ENCODE results near the gene ATOSA.

The ATOSA gene

DNA sequence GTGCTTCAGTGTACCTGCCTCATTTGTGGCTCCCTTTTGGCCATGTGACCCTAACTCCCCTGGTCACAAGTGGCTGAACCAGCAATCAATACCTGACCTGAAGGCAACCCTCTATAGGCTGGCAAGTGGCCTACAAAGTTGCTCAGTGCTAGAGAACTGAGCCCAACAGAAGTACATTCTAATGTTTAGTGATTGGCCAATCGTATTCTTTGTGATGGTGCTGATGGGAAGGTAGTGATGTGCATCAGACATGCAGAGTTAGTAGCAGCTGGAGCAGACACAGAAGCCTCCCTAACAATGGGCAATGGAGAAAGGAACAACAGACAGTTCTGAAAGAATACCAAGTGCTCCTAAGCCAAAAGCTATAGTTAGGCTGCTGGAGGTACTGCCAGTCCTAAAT is 10.4 kb upstream of the ATOSA start:
- no peak overlapping the region for H3K4me3 ChIP-seq (ENCODE audit: low read depth, low read length)

DNA sequence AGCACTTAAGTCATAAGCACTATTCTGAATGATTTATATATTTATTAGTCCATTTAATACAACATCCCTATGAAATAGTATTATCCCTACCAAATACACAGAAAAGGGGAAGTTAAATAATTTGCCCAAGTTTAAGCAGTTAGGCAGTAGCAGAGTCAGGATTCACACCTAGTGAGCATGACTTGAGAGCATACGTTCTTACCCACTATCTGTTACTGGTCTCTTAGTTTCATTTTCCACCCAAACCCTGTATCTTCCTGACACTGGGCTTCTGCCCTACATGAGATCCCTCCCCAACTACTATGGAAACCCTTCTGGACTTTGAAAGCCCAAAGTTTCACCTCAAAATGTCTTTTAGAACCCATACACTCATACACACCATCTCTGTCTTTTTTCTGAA is 4.4 kb upstream of the ATOSA start:
- H3K4me3 ChIP-seq (ENCODE audit: low read depth, low read length): no peak overlapping the region

DNA sequence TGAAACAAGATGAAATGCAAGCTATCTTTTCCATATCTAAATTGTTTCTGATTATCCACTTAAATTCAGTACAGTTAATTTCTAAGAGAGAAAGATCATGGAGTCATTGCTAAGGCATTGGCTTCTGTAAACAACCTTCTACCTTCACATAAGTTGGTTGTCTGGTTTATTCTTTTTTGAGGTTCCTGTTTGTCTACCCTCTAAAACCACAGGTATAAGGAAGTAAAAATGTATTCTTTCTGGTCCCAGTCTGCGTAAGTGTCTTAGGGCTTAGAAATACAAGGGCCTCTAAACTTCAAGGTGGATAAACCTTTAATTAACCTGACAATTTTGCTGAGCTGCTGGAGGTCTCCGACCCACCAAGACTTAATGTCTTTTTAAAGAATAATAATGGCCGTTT is 3.6 kb upstream of the ATOSA start:
- no peak overlapping the region for H3K4me3 ChIP-seq (ENCODE audit: low read depth, low read length)

DNA sequence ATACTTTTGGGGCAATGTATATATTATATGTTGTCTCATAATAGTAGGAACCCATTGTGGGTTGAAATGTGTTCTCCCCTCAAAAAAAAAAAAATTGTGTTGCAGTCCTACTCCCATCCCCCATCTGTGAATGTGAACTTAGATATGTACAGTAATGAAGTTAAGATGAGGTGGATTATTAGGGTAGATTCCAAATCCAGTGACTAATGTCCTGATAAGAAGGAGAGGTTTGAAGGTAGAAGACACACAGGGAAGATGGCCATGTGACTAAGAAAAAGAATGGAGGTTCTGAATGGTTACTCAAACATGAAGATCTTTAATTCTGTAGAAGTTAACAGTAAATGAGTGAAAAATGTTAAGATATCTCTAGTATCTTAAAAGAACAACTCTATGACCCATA is 3.0 kb upstream of the ATOSA start:
- no peak overlapping the region for H3K4me3 ChIP-seq (ENCODE audit: low read depth, low read length)

DNA sequence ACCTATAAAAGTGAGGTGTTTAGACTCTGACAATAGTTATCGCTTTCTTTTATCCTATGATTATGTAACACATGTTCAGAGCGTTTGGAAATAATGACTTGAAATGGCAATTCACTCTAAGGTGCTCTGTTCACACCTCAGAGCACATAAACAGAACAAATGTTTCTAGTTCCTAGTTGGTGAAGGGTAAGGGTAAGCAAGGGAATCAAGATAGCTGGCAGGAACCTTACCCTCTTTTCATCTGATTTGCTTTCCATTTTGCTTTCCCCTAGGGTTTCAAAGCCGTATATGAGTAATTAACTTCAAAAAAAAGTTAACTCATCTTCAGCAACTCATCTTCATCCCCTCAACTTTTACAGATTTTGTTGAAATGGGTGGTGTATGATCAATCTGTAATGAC is 2.3 kb upstream of the ATOSA start:
- H3K4me3 ChIP-seq (ENCODE audit: low read depth, low read length): no peak overlapping the region

DNA sequence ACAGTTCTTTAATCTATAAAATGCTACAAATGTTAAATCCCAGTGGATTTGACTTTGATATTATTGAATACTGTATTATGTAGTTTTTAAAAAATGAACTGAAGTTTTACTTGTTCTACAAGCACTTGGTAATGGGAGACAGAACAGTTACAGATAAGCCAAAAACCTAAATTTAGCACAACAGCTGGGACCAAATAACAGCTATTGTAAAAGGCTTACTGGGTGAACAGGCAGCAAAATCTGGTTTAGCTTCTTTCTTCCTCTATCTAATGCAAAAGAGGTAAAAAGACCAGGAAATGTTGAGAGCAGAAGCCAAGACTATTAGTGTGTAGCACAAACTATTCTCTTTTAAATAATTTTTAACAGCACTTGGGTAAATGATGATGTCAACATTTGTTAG is 1.6 kb upstream of the ATOSA start:
- H3K4me3 ChIP-seq (ENCODE audit: low read depth, low read length): no peak overlapping the region

DNA sequence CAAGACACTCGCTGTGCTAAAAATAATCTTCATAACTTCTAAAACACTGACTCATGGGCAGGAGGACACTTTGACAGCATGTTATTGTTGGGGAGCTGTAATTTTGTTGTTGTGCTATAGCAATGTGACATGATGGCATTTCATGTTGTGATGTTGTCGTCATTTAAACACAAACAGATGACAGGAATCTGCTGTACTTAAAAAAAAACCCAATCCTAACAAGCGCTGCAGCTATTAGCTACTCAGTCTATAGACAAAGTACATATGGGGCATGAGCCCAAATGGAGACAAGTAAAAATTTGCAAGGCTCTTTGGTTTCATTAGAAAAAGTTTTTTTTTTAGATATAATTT is 828 bp upstream of the ATOSA start:
- peak overlapping the region; percentile 49 for H3K4me3 ChIP-seq (ENCODE audit: low read depth, low read length)

DNA sequence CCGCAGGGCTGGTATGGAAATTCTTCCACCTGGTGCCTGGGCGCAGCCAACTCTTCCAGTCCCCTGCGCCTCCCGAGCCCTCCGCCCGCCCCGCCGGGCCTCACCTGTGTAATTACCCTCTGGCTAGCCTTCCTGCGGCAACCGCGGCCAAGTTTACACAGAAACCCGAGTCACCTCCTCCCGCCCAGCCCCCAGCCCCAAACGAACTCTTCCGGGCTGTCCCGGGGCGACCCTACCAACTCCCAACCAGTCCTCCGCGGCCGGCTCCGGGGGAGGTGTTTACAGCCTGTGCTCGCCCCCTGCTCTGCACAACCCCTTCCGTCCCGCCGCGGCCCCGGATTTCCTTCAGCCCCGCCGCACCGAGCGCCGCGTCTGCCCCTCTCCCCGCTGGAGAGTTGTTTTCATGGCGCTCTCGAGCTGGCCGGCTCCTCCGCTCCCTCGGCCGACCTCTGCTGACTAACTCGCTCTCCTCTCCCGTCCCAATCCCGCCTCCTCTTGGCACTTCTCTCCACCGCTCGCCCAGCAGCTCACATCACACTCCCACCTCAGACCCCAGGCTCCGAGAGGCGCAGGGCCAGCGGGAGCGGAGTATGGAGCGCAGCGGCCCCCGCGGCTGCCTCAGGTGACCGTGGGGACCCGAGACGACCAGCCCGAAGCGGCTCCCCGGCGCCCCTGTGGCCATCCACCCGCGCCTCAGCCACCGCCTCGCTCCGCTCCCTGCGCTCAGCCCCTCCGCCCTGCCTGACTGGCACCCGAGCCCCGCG is 538 bp downstream of the ATOSA start:
- H3K4me3 ChIP-seq (ENCODE audit: low read depth, low read length): peak overlapping the region; percentile 84

DNA sequence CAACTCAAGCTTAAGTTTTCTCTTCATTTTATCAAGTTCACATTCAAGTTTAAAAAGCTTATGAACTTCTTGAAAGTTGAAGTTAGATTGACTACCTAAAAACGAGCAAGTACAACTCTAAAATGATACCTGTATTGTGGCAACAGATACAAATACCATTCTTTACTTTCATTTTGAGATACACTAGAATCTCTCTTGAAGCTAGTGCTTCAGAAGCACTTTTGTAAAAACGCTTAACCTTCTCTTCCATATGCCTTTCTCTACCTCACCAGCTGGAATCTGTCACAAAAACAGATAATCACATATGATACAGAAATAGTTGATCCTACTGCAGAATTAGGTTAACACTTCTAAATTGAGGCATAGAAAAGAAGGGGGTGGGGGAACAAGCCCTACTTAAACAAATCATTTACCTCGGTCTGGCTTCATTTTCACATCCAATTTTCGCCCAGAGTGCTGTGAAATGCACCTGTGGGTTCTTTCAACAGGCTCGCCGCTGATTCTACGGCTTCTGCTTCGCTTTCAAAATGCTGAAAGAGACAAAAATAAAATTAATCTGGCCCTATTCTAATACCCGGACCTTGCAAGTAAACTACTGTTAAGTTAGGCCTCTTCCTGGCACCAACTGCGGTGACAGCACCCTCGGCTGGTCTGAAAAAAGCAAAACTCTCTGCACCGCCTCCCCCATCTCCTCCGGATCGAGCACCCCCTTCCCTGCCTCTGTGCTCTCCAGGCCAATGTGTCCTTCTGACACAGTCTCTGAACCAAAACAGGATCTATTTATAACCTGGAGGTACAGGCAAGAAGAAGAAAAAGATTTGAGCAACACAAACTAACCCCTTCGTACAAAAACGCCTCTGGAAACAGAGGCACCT is 1.4 kb downstream of the ATOSA start:
- peak overlapping the region; percentile 84 for H3K4me3 ChIP-seq (ENCODE audit: low read depth, low read length)

DNA sequence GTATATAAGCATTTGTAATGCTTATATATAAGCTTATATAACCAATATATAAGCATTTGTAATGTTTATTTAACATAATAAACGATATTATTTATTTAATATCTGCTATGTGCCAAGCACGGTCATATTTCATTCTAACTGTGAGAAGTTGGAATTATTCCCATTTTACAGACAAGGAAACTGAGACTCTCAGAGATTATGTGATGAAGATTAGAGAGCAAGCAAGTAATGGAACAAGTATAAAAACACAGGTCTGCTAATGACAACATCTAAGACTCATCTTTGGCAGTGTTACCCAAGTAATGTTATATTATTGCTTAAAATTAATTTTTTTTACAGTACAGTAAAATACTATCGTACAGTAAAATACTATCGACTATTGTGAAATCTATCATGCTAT is 4.4 kb downstream of the ATOSA start:
- no peak overlapping the region for H3K4me3 ChIP-seq (ENCODE audit: low read depth, low read length)

DNA sequence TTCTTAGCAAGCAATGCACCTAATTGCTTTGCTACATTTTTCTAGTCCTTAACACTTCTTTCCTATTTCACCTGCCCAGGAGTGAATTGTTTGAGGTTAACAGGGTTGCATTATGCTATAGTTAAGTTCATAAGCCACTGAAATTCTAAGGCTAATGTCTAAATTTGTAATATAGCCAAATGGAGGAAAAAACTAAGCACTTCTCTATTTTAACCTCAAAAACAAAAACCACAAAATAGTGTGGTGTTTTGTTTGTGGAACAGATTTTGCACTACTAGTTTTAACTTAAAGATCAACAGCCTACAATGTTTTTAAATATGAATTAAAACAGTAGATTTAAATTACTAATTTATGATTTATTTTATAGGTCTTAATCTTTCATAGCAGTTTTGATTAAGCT is 5.5 kb downstream of the ATOSA start:
- H3K4me3 ChIP-seq (ENCODE audit: low read depth, low read length): no peak overlapping the region

DNA sequence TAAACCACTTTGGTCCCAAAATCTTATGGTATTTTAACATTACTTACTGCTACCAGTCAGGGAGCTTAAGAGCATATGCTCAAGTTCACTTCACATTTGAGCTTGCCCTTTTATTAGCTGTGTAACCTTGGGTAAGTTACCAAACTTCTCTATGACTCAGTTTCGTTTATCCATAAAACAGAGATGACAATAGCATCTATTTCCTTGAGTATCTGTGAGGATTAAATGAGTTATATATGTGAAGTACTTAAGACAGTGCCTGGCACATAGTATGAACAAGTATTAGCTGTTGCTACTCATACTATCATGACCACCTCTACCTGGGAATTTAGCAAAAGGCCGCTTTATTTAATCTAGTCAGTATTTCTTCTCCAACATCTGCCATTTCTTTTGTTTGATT is 5.9 kb downstream of the ATOSA start:
- H3K4me3 ChIP-seq (ENCODE audit: low read depth, low read length): no peak overlapping the region

DNA sequence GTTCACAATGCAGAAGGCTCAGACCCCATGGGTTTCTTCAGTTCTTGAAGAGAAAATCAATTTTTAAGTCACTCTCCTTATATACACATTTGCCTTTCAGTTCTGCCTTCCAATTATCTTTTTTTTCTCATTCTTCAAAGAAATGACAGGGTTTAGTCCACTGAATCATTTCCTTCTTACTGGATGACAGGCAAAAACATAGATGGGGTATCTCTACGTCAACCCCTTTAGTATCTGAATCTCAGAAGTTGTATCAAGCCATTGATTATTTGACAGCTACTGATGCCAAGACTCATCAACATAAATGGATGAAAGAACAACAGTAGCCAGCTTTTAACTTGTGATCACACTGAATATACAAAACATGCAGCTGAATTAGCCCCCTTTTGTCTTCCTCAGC is 6.5 kb downstream of the ATOSA start:
- H3K4me3 ChIP-seq (ENCODE audit: low read depth, low read length): no peak overlapping the region

DNA sequence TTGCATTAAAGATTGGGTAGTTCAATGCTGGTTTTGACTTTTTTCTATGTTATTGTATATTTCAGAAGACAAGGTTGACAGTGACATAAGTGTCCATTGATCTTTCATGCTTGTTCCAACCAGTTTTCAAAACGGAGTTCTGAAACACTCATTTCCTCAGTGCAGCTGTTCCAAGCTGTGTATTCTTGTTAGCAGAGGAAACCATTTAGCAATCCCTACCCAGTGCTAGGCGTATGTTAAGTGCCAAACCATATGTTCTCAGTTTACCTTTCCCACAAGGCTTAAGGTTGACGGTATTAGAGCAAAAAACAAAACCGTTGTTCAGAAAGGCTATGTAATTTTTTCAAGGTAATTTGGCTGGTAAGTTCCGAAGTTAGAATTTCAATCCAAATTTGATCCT is 9.1 kb downstream of the ATOSA start:
- no peak overlapping the region for H3K4me3 ChIP-seq (ENCODE audit: low read depth, low read length)

DNA sequence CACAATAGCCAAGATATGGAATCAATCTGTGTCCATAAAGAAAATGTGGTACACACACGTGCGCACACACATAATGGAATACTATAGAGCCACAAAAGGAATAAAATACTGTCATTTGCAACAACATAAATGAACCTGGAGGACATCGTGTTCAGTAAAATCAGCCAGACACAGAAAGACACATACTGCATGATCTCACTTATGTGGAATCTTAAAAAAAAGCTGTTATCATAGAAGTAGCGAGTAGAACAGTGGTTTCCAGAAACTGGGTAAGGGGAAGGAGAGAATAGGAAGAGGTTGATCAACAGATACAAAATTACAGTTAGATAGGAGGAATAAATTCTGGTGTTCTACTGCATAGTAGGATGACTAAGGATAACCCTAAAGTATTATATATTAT is 11.1 kb downstream of the ATOSA start:
- no peak overlapping the region for H3K4me3 ChIP-seq (ENCODE audit: low read depth, low read length)

DNA sequence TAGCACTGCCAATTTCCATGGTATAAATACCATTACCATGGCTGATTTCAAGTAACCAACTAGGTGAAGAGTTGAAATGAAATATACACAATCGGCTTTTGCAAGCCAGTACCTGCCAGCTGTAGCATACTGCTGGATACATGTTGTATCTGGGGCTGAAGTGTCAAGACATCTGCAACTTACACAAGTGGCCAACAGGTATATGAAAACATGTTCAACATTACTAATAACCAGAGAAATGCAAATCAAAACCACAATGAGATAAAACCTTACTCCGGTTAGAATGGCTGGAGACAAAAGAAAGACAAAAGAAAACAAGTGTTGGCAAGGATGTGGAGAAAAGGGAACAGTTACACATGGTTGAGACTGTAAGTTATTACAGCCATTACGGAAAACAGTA is 11.6 kb downstream of the ATOSA start:
- no peak overlapping the region for H3K4me3 ChIP-seq (ENCODE audit: low read depth, low read length)

DNA sequence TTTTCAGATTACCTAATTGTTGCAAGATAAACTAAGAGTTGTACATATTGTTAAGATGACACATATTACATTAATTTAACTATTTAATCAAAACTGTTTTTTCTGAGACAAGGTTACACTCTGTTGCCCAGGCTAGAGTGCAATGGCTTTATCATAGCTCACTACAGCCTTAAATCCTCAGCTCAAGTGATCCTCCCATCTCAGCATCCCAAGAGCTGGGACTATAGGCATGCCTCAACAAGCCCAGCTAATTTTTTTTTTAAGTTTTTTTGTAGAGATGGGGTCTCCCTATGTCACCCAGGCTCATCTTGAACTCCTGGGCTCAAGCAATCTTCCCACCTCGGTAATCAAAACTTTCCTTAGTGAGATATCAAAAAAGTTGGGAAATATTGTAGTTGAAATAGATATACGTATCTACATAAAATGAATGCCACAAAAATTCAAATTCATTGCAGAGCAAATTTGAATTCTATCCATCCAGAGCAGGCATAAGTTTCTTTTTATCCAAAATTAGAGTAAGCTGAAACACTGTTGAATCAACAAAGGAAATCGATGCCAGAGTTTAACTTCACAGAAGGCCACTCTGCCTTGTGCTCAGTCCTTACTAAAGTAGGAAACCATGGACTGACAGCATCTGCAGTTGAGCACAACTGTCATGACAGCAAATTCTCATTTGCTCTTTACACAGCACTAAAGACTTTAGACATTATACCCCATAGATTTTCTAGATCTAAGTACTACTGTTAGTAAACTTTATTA is 15.5 kb downstream of the ATOSA start:
- no peak overlapping the region for H3K4me3 ChIP-seq (ENCODE audit: low read depth, low read length)

DNA sequence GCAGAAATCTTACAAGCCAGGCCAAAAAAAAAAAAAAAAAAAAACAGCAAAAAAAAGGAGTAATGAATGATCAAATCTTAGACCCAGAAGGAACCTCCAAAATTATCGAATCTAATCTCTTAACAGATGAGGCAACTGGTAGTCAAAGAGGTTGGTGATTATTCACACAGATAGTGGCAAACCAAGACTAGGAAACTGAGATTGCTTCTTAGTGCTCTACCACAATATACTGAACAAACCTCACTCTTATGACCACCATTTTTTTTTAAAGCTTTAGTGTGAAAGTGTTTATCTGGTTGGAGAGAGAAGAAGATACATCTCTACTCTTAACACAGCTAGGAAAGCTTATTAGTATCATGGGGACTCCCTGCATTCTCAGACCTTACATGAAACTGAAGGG is 17.3 kb downstream of the ATOSA start:
- no peak overlapping the region for H3K4me3 ChIP-seq (ENCODE audit: low read depth, low read length)

DNA sequence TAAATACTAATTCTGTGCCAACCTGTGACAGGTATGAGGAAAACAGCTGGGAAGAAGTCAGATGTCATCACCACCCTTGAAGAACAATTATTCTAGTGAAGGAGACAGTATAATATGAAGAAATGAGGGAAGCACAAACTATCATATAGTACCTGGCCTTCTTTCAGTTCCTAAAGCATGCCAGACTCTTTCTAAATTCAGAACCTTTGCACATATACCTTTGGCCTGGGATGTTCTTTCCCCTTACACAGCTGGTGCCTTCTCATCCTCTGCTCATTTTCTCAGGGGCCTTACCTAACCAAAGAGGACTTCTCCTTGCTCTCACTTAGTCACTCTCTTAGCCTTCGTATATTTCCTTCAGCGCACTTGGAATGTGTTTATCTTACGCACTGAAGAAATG is 19.0 kb downstream of the ATOSA start:
- H3K4me3 ChIP-seq (ENCODE audit: low read depth, low read length): no peak overlapping the region

DNA sequence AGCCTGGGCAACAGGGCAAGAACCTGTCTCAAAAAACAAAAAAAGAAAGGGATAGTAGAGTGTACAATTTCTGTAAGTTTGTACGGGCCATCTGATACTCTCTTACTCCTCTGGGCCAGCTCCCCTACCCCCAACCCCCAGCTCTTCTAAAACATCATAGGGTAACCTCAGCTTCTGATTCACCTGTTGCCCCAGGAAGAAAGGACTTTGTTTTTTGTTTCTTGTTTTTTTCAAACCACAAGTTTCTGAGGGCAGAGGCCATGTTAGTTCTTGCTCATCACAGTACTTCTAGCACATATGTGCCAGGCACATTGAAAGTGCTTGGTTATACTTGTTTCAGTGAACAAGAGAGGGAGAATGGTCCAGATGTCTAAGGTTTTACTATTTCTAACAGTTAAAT is 20.2 kb downstream of the ATOSA start:
- H3K4me3 ChIP-seq (ENCODE audit: low read depth, low read length): no peak overlapping the region

DNA sequence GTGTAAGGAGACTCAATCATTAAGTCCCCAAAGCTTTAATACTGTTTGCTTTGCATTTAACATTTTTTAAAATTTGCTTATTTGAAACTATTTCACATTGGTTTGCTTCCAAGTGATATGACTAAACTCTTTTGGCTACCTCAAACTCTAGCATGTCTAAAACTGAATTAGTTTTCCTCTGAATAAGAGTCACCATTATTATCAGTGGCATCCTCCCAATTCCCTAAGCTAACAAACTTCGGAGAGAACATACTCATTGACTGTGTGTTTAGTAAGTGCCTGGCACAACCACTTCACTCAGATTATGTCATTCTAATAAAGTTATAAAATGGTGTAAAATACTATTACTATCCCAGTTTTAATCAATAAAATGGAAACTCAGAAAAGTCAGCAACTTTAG is 21.9 kb downstream of the ATOSA start:
- no peak overlapping the region for H3K4me3 ChIP-seq (ENCODE audit: low read depth, low read length)

DNA sequence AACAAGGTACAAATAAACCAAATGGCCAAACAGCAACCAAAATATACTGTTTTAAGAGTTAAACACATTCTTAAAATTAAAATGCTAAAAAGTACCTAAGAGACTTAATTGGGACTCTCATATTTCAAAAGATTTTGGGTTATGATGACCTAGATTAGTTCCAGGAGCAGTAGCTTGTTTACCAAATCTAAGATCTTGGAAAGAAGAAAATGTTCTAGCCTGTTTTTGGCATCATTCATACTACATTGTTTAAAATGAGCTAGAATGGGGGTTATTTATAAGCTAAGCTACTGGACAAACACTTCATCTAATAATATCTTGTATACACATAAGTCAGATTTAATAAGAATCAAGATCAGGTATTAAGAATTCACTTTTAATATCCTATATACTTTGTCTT is 22.8 kb downstream of the ATOSA start:
- H3K4me3 ChIP-seq (ENCODE audit: low read depth, low read length): no peak overlapping the region
